IMR-90 (cell line): ENCODE data around the gene PPIH. TPM values are rescaled to one million over a fixed set of nuclear protein-coding genes. Genes with fewer than 3 reads are reported as not detected.

Experiments used
- ATAC-seq: fragments of 200-7000 bp; cut with Tn5 transposase; 2 replicates; pipeline ENCODE4 v1.9.1; 2020; ENCODE audit warnings: low read depth, mild to moderate bottlenecking, moderate library complexity
- BruUV-seq: library from RNA; stranded (reverse); fragments of 400-500 nt; replicated peaks from 2 replicates; lab custom pipeline; 2021; lab: Mats Ljungman, UMichigan
- CTCF ChIA-PET: fragments of 300-600 bp; formaldehyde crosslinking; extraction: SDS; loops from one replicate; lab custom pipeline; 2021; ENCODE audit warnings: antibody characterized with exemption; lab: Yijun Ruan, JAX
- POLR2A ChIA-PET: fragments of 300-600 bp; sonication (Branson Sonifier 250); formaldehyde crosslinking; loops from one replicate; lab custom pipeline; 2022; ENCODE audit warnings: antibody characterized with exemption; ENCODE audit not compliant: unreplicated experiment; lab: Charles Lee
- DNase-seq: peaks from one replicate; pipeline ENCODE4 v3.0.0; 2013
- H2AFZ ChIP-seq: replicated peaks from 2 replicates; pipeline ENCODE3; 2013; ENCODE audit warnings: low read length, mild to moderate bottlenecking; ENCODE audit not compliant: poor library complexity
- H2AK5ac ChIP-seq: 2 replicates; pipeline ENCODE4 v1.6.1; 2013; ENCODE audit warnings: low read depth, low read length, inconsistent platforms
- H2AK9ac ChIP-seq: replicated peaks from 2 replicates; pipeline ENCODE3; 2013; ENCODE audit warnings: mild to moderate bottlenecking, low read depth, low read length, moderate library complexity; ENCODE audit not compliant: poor library complexity
- H2BK120ac ChIP-seq: 2 replicates; pipeline ENCODE4 v1.6.1; 2013; ENCODE audit warnings: low read depth, low read length, inconsistent platforms
- H2BK15ac ChIP-seq: 3 replicates; pipeline ENCODE4 v1.6.1; 2013; ENCODE audit warnings: low read depth, low read length, inconsistent platforms
- H2BK20ac ChIP-seq: 2 replicates; pipeline ENCODE4 v1.6.1; 2013; ENCODE audit warnings: low read depth, mild to moderate bottlenecking, inconsistent platforms, low read length, moderate library complexity
- H2BK5ac ChIP-seq: 2 replicates; pipeline ENCODE4 v1.6.1; 2013; ENCODE audit warnings: mild to moderate bottlenecking, low read depth, low read length, inconsistent platforms; ENCODE audit not compliant: poor library complexity, severe bottlenecking
- H3K14ac ChIP-seq: replicated peaks from 2 replicates; pipeline ENCODE4 v1.6.1; 2013; ENCODE audit warnings: low read depth, low read length, inconsistent platforms
- H3K18ac ChIP-seq: 2 replicates; pipeline ENCODE4 v1.6.1; 2013; ENCODE audit warnings: low read depth, low read length, control low read depth
- H3K23ac ChIP-seq: 2 replicates; pipeline ENCODE4 v1.6.1; 2013; ENCODE audit warnings: low read depth, low read length, inconsistent platforms
- H3K27ac ChIP-seq: 2 replicates; pipeline ENCODE4 v1.5.1; 2013; ENCODE audit warnings: mild to moderate bottlenecking, control low read depth, low read length; ENCODE audit not compliant: insufficient read depth
- H3K27me3 ChIP-seq: 2 replicates; pipeline ENCODE4 v1.6.1; 2013; ENCODE audit warnings: low read length; ENCODE audit not compliant: control insufficient read depth, insufficient read depth
- H3K36me3 ChIP-seq: 2 replicates; pipeline ENCODE4 v1.6.1; 2013; ENCODE audit warnings: low read length, mixed read lengths; ENCODE audit not compliant: control insufficient read depth, insufficient read depth
- H3K4ac ChIP-seq: 2 replicates; pipeline ENCODE4 v1.6.1; 2013; ENCODE audit warnings: low read depth, low read length, inconsistent platforms
- H3K4me1 ChIP-seq: 2 replicates; pipeline ENCODE4 v1.6.1; 2013; ENCODE audit warnings: low read length, mixed read lengths; ENCODE audit not compliant: control insufficient read depth, insufficient read depth
- H3K4me2 ChIP-seq: 2 replicates; pipeline ENCODE4 v1.6.1; 2013; ENCODE audit warnings: low read depth, mild to moderate bottlenecking, control low read depth, low read length, moderate library complexity
- H3K4me3 ChIP-seq: 2 replicates; pipeline ENCODE4 v1.5.1; 2013; ENCODE audit warnings: low read depth, mild to moderate bottlenecking, control low read depth, low read length, moderate library complexity; ENCODE audit not compliant: insufficient read depth
- H3K56ac ChIP-seq: 2 replicates; pipeline ENCODE4 v1.6.1; 2013; ENCODE audit warnings: low read length, inconsistent platforms; ENCODE audit not compliant: insufficient read depth; ENCODE audit errors: extremely low read depth
- H3K79me1 ChIP-seq, 2 experiments: 2 replicates each; pipeline ENCODE4 v1.6.1; 2013; ENCODE audit warnings: low read length in 2 of 2, inconsistent platforms in 1 of 2, low read depth in 1 of 2
- H3K9ac ChIP-seq: 2 replicates; pipeline ENCODE4 v1.6.1; 2013; ENCODE audit warnings: low read depth, low read length, control low read depth
- H3K9me1 ChIP-seq: 2 replicates; pipeline ENCODE4 v1.6.1; 2013; ENCODE audit warnings: low read length, inconsistent platforms; ENCODE audit not compliant: insufficient read depth
- H3K9me3 ChIP-seq: 2 replicates; pipeline ENCODE4 v1.6.1; 2013; ENCODE audit warnings: low read length; ENCODE audit not compliant: control insufficient read depth, insufficient read depth
- H4K20me1 ChIP-seq: 2 replicates; pipeline ENCODE4 v1.6.1; 2013; ENCODE audit warnings: low read length, inconsistent platforms; ENCODE audit not compliant: insufficient read depth
- H4K5ac ChIP-seq: 2 replicates; pipeline ENCODE4 v1.6.1; 2013; ENCODE audit warnings: mild to moderate bottlenecking, low read depth, low read length, control low read depth
- H4K8ac ChIP-seq, 2 experiments: 2 replicates each; pipeline ENCODE4 v1.6.1; 2013; ENCODE audit warnings: low read depth in 2 of 2, low read length in 2 of 2, control low read depth in 1 of 2, inconsistent platforms in 1 of 2
- H4K91ac ChIP-seq: 2 replicates; pipeline ENCODE4 v1.6.1; 2013; ENCODE audit warnings: low read depth, low read length, inconsistent platforms; ENCODE audit not compliant: insufficient read depth
- ELK1 ChIP-seq: fragments of 150-350 bp; IDR thresholded peaks from 2 replicates; pipeline ENCODE4 v1.6.1; 2016; ENCODE audit warnings: low read depth, mild to moderate bottlenecking, low read length, moderate library complexity, borderline replicate concordance
- MXI1 ChIP-seq: IDR thresholded peaks from 2 replicates; pipeline ENCODE4 v1.6.1; 2012; ENCODE audit warnings: low read depth, mild to moderate bottlenecking, low read length, moderate library complexity, borderline replicate concordance
- NFE2L2 ChIP-seq: fragments of 150-350 bp; IDR thresholded peaks from 2 replicates; pipeline ENCODE4 v1.6.1; 2016; ENCODE audit warnings: low read depth, mild to moderate bottlenecking, low read length
- POLR2A ChIP-seq: IDR thresholded peaks from 2 replicates; pipeline ENCODE4 v1.6.1; 2012; ENCODE audit warnings: mild to moderate bottlenecking, low read depth, low read length
- RAD21 ChIP-seq: IDR thresholded peaks from 2 replicates; pipeline ENCODE4 v1.6.1; 2012; ENCODE audit warnings: low read length, improper control_type of control experiment
- SMC3 ChIP-seq: fragments of 150-350 bp; IDR thresholded peaks from 2 replicates; pipeline ENCODE4 v1.6.1; 2016; ENCODE audit warnings: low read depth, mild to moderate bottlenecking, antibody characterized with exemption, low read length, moderate library complexity
- WGBS, 2 experiments: methylation state at CpG; one replicate each; pipeline versions ENCODE4 v1.1.5 to v1.1.7; 2013; ENCODE audit warnings: missing lambda C conversion rate in 2 of 2; ENCODE audit not compliant: insufficient read length in 1 of 2; ENCODE audit errors: extremely low coverage in 2 of 2; 5-methylcytosine and 5-hydroxymethylcytosine counted together
- dilution Hi-C: fragments of 300-500 bp; cut with HindIII; formaldehyde crosslinking; loops from one replicate; pipeline ENCODE4 v1.14.3; 2018; ENCODE audit warnings: low sequenced_read_pairs; ENCODE audit not compliant: unreplicated experiment
- in situ Hi-C: fragments of 300-500 bp; cut with MboI; formaldehyde crosslinking; loops from 3 replicates; pipeline ENCODE4 v1.14.3; 2019; ENCODE audit warnings: low sequenced_read_pairs, inconsistent platforms, mixed read lengths
- intact Hi-C: fragments of 100-400 bp; cut with micrococcal nuclease; formaldehyde crosslinking; loops from 2 replicates; pipeline ENCODE4 v1.10.0; 2022
- polyA plus RNA-seq, 3 experiments: library from polyadenylated mRNA; depleted of rRNA; stranded (reverse); fragments of >200 nt; gene quantifications; 2 replicates each; pipeline ENCODE4 v1.2.3, GENCODE V29; 2012; ENCODE audit warnings: low replicate concordance in 1 of 3
- total RNA-seq: library from RNA; depleted of rRNA; stranded (reverse); fragments of >200 nt; gene quantifications from 2 replicates; pipeline ENCODE4 v1.2.3, GENCODE V29; 2012

PPIH gene
- total and polyA plus RNA-seq, 2 of the 4 experiments (the other 2 are of a cell fraction): 22.4 to 52.1 TPM

- Histone ChIP-seq H4K20me1 (no peaks in the 10 kb centered on the region), H3K9me1 (0 out of 2 replicates have a peak, but pooled peaks cover 2% of the 10 kb centered on the region), H3K79me1 (peaks cover 6 to 8% of the 10 kb centered on the region in 2 experiments; a peak in 3 of 4 replicates), H3K4me2 (no peak overlapping the region), H3K18ac (no peak overlapping the region), H2AK9ac (no peak overlapping the region), H3K4me3 (no peak overlapping the region), H4K8ac (no peak overlapping the region), H3K9me3 (no peaks in the 10 kb centered on the region), H3K4me1 (no peaks in the 10 kb centered on the region), H2BK5ac (no peak overlapping the region), H3K14ac (no peak overlapping the region), H3K9ac (no peak overlapping the region), H3K23ac (no peak overlapping the region), H2AFZ (no peak overlapping the region), H3K36me3 (no peaks in the 10 kb centered on the region), H3K56ac (no peak overlapping the region), H2AK5ac (no peak overlapping the region), H2BK120ac (no peak overlapping the region), H2BK20ac (no peak overlapping the region), H2BK15ac (no peak overlapping the region), H4K5ac (no peak overlapping the region), H3K4ac (no peak overlapping the region), H4K91ac (no peak overlapping the region), H3K27ac (no peak overlapping the region), H3K27me3 (no peaks in the 10 kb centered on the region)
- ChIA-PET POLR2A (no interaction called here), CTCF (no interaction called here)
- intact Hi-C loops: no loop called here
- WGBS, 2 experiments: 100% methylated on average over 1 of the region's 1 CpG; no CpG with 5 or more reads in 1 of the 2 experiments
- in situ Hi-C loops: no loop called here
- ATAC-seq (no peak), DNase-seq (no peak)
- BruUV-seq: no TSS peak
- dilution Hi-C loops: no loop called here
- TF ChIP-seq ELK1 (no peak), SMC3 (no peak), POLR2A (no peak), NFE2L2 (no peak), MXI1 (no peak), RAD21 (no peak)
Observed at GRCh38 chr1:42720868-42721267, 62.6 kb downstream of the PPIH start.
